ENCODE data around the gene CHST15.

Gene CHST15

GRCh38 chr10:124083740-124084397, 9.5 kb downstream of the CHST15 start:
- Mint-ChIP-seq H3K9me3 (no peaks in the 10 kb centered on the region), H3K27ac (no peak overlapping the region), H3K4me1 (no peaks in the 10 kb centered on the region), H3K4me3 (no peak overlapping the region), H3K36me3 (no peaks in the 10 kb centered on the region)
- no peak for DNase-seq (ENCODE audit: low spot score in 2 of 2)
- no peak for ATAC-seq

GRCh38 chr10:124083047-124083739, 10.2 kb downstream of the CHST15 start:
- H3K27ac Mint-ChIP-seq, result no peak overlapping the region
- DNase-seq (ENCODE audit: low spot score in 2 of 2) (no peak), ATAC-seq (no peak)
- H3K4me1 Mint-ChIP-seq, result no peaks in the 10 kb centered on the region
- no peaks in the 10 kb centered on the region for H3K9me3 Mint-ChIP-seq
- no peak overlapping the region for H3K4me3 Mint-ChIP-seq
- H3K36me3 Mint-ChIP-seq, result no peaks in the 10 kb centered on the region

- DNase-seq (ENCODE audit: low spot score in 2 of 2) (no peak), ATAC-seq (no peak)
- H3K4me1 Mint-ChIP-seq, result no peaks in the 10 kb centered on the region
- H3K36me3 Mint-ChIP-seq, result no peaks in the 10 kb centered on the region
- H3K27ac Mint-ChIP-seq, result no peak overlapping the region
- H3K4me3 Mint-ChIP-seq, result no peak overlapping the region
- no peaks in the 10 kb centered on the region for H3K9me3 Mint-ChIP-seq
These were observed 10.8 kb downstream of the CHST15 start for GRCh38 chr10:124082555-124082954.

DNA sequence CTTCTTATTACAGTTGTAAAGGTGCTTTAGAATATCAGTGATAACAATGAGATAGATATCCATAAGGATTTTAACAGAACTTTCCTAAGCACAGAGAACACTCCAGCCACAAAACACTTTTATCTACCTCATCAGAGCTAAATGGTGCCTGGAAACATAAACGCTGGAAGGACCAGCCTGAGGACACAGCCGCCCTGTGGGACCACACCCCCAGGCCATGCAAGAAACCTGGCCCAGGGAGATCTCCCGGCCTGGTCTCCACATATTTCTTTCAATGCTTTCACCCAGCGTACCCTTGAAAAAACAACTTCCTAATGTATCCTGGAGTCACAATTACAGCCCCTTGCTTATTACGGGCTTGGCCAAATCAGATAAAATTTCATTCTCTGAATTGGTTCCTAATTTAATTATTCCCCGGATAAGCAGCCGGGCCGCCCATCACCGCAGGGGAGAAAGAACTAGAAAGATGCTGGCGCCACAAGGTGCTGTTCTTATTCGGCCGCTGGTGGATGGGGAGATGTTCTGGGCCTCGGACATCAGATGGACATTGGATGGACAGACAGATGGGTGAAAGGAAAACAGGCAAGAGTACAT, 11.8 kb downstream of the CHST15 start:
- no peaks in the 10 kb centered on the region for H3K4me1 Mint-ChIP-seq
- DNase-seq (ENCODE audit: low spot score in 2 of 2), result no peak
- no peak overlapping the region for H3K4me3 Mint-ChIP-seq
- H3K9me3 Mint-ChIP-seq, result no peaks in the 10 kb centered on the region
- no peak for ATAC-seq
- H3K27ac Mint-ChIP-seq, result no peak overlapping the region
- H3K36me3 Mint-ChIP-seq, result no peaks in the 10 kb centered on the region

DNA sequence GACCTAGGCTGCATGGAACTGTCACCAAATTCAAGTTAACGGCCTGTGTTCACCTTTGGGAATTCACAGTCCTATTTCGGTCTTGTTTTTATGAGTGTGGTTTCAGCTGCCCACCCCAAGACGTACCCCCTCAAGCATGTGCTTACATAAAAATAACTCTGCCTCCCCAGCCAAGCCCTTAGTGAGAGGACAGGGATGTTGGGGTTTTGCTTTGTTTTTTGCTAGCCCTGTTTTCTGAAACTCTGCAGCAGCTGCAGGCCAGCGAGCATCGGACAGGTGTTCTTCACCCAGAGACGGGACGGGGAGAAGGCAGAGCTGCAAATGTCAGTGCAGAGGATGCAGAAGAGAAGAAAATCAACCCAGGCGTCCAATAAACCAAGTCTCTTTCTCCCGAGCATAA, 13.5 kb downstream of the CHST15 start:
- H3K27ac Mint-ChIP-seq, result no peak overlapping the region
- no peaks in the 10 kb centered on the region for H3K4me1 Mint-ChIP-seq
- ATAC-seq (no peak), DNase-seq (ENCODE audit: low spot score in 2 of 2) (no peak)
- no peaks in the 10 kb centered on the region for H3K9me3 Mint-ChIP-seq
- H3K4me3 Mint-ChIP-seq, result no peak overlapping the region
- no peaks in the 10 kb centered on the region for H3K36me3 Mint-ChIP-seq

DNA sequence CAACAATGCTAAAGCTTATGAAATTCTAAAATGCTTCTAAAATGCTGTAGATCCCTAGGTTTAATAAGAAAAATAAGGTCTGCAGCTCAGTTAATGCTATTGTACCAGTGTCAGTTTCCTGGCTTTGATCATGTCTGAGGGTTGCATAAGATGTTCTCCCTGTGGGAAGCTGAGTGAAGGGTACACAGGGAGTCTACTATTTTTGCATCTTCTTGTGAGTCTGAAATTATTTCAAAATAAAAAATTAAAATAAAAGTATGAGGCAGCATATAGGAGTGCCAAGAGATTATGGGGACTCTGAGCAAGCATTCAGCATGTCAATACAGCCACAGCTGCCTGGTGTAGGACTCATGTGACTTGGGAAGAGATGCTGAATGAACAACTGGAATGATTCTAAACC, 14.7 kb downstream of the CHST15 start:
- Mint-ChIP-seq H3K9me3 (no peaks in the 10 kb centered on the region), H3K4me1 (peaks cover 6% of the 10 kb centered on the region), H3K27ac (no peak overlapping the region), H3K36me3 (no peaks in the 10 kb centered on the region), H3K4me3 (no peak overlapping the region)
- ATAC-seq, result no peak
- no peak for DNase-seq (ENCODE audit: low spot score in 2 of 2)

- H3K36me3 Mint-ChIP-seq, result no peaks in the 10 kb centered on the region
- H3K4me3 Mint-ChIP-seq, result no peak overlapping the region
- ATAC-seq, result no peak
- H3K27ac Mint-ChIP-seq, result no peak overlapping the region
- H3K4me1 Mint-ChIP-seq, result peaks cover 6% of the 10 kb centered on the region
- DNase-seq (ENCODE audit: low spot score in 2 of 2), result no peak
- H3K9me3 Mint-ChIP-seq, result no peaks in the 10 kb centered on the region
These were observed 15.4 kb downstream of the CHST15 start for GRCh38 chr10:124078028-124078427.

GRCh38 chr10:124077208-124077993, 16.0 kb downstream of the CHST15 start:
- Mint-ChIP-seq H3K36me3 (no peaks in the 10 kb centered on the region), H3K27ac (no peak overlapping the region), H3K9me3 (no peaks in the 10 kb centered on the region), H3K4me1 (peaks cover 6% of the 10 kb centered on the region), H3K4me3 (no peak overlapping the region)
- DNase-seq (ENCODE audit: low spot score in 2 of 2), result no peak
- no peak for ATAC-seq

DNA sequence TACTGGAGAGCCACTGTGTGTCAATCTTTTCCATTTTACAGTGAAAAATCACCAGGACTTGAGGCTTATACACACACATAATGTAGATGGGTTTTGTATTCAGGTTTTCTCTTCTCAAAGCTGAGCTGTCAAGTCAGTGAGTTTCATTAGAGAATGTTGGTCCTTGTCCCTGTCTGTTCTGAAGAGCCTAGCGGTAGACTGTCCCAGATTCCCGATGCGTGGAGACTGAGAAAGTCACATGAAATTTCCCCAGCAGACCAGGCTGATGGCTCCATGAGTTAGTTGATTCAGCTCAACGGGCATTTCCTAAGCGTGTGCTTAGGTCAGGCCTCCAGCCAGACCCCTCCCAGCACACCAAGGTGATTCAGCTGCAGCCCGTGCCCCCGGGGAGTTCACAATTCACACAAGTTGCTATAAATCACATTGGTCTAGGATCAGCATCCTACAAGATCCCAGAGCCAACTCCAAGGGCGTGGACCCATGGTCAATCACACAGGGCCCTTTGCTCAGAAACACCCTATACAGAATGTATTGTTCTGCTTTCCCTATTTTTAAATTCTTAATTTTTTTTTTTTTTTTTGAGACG, 17.2 kb downstream of the CHST15 start:
- peaks cover 6% of the 10 kb centered on the region for H3K4me1 Mint-ChIP-seq
- no peaks in the 10 kb centered on the region for H3K9me3 Mint-ChIP-seq
- no peak for ATAC-seq
- no peak overlapping the region for H3K27ac Mint-ChIP-seq
- no peak for DNase-seq (ENCODE audit: low spot score in 2 of 2)
- no peaks in the 10 kb centered on the region for H3K36me3 Mint-ChIP-seq
- no peak overlapping the region for H3K4me3 Mint-ChIP-seq

DNA sequence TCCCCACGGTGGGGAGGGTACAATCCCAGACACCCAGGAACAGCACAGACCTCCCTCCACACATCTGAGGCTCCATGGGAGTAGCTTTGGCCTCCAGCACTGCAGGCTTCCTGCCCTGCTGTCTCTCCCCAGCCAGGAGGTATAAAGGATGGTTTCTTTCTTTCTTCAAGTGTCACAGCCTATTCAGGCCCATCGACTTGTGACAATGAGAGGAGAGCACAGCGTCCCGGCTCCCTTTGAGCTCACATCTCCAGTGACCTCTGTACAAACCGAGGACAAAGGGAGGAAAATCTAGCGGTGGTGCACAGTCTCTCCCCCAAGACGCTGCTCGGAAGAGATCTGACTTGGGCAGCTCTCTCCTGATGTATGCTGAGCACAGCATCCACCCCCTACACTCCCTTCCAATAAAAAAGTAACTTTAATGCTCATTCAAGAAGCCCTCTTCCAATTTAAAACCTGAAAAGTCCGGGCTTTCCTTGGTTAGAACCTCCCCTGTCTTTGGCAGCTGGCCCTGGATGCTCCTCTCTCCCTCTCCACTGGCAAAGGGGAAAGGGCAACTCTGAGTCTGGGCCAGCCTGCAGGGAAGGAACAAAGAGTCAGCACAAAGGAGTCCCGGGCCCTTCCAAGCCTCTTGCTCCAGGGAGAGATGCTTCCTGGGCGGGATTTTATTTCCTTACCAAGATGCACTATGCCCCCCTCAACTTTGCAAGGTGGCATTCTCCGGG, 18.0 kb downstream of the CHST15 start:
- no peak for DNase-seq (ENCODE audit: low spot score in 2 of 2)
- no peak for ATAC-seq
- H3K4me3 Mint-ChIP-seq, result no peak overlapping the region
- no peaks in the 10 kb centered on the region for H3K9me3 Mint-ChIP-seq
- H3K4me1 Mint-ChIP-seq, result peaks cover 6% of the 10 kb centered on the region
- H3K36me3 Mint-ChIP-seq, result no peaks in the 10 kb centered on the region
- no peak overlapping the region for H3K27ac Mint-ChIP-seq

- Mint-ChIP-seq H3K36me3 (no peaks in the 10 kb centered on the region), H3K27ac (no peak overlapping the region), H3K4me1 (peaks cover 6% of the 10 kb centered on the region), H3K9me3 (no peaks in the 10 kb centered on the region), H3K4me3 (no peak overlapping the region)
- ATAC-seq (no peak), DNase-seq (ENCODE audit: low spot score in 2 of 2) (no peak)
These were observed 18.8 kb downstream of the CHST15 start for GRCh38 chr10:124074501-124075109.

- no peak for DNase-seq (ENCODE audit: low spot score in 2 of 2)
- no peak for ATAC-seq
- Mint-ChIP-seq H3K4me3 (no peak overlapping the region), H3K27ac (no peak overlapping the region), H3K9me3 (no peaks in the 10 kb centered on the region), H3K4me1 (peaks cover 6% of the 10 kb centered on the region), H3K36me3 (no peaks in the 10 kb centered on the region)
These were observed 19.4 kb downstream of the CHST15 start for GRCh38 chr10:124073978-124074377.

DNA sequence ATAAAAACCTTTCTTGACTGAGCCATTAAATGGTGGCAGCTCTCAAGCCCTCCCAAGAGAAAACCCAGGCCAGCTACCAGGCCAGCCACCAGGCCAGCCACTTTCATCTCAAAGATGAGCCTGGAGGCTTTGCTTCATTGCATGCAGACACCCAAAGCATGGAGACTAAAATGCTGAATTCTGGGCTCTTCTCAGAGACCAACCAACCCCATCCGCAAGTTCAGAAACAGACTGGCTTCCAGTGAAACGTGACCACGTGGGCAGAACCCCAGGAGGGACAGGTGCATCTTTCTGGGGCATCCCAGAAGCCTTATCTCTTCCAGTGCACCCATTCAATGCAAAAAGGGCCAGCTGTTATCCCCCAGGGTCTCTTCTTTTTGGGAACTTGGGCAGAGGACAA, 20.9 kb downstream of the CHST15 start:
- no peak overlapping the region for H3K27ac Mint-ChIP-seq
- H3K4me3 Mint-ChIP-seq, result no peak overlapping the region
- H3K4me1 Mint-ChIP-seq, result peaks cover 6% of the 10 kb centered on the region
- no peaks in the 10 kb centered on the region for H3K36me3 Mint-ChIP-seq
- no peak for DNase-seq (ENCODE audit: low spot score in 2 of 2)
- H3K9me3 Mint-ChIP-seq, result no peaks in the 10 kb centered on the region
- no peak for ATAC-seq

DNA sequence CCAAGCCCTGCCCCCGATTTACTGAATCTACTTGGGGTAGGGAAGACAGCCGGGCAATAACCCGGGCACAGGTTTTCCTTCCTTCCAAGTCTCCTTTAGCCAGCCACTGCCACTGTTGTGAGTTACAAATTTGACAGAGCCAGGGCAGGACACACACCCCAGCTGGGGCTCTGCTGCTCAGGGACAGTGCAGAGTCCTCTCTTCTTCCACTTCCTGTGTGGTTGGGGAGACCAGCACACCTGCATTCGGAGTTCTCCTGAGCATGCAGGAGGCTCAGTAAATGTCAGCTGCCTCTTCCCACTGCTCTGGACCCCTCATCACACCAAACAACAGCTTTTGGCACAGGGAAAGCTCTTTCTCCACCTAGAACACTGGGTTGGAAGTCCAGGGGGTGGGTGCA, 21.3 kb downstream of the CHST15 start:
- no peaks in the 10 kb centered on the region for H3K9me3 Mint-ChIP-seq
- DNase-seq (ENCODE audit: low spot score in 2 of 2), result no peak
- no peak overlapping the region for H3K27ac Mint-ChIP-seq
- ATAC-seq, result no peak
- peaks cover 6% of the 10 kb centered on the region for H3K4me1 Mint-ChIP-seq
- no peaks in the 10 kb centered on the region for H3K36me3 Mint-ChIP-seq
- no peak overlapping the region for H3K4me3 Mint-ChIP-seq
